SIG-M5 treated with dmso at 0.1 percent for 504 hours (cell line): ENCODE measurements around the gene TDP2.

Source experiments
- DNase-seq: peaks from one replicate; lab custom pipeline; 2025; ENCODE audit not compliant: unreplicated experiment; lab: John Stamatoyannopoulos, UW

TDP2 gene

GRCh38 chr6:24606200-24606930 is 60.3 kb downstream of the TDP2 start:
- DNase-seq: no peak

GRCh38 chr6:24603241-24603640 is 63.5 kb downstream of the TDP2 start:
- no peak for DNase-seq

GRCh38 chr6:24600903-24601302 is 65.8 kb downstream of the TDP2 start:
- no peak for DNase-seq
